GM18861 (cell line): ENCODE results near the gene ERGIC3.
A peak's percentile ranks its signal among the peaks of the same experiment; 100 is the strongest.

ENCODE experiments used
- ATAC-seq: cut with Tn5 transposase; IDR thresholded peaks from one replicate; pipeline ENCODE4 v1.9.1; 2021; ENCODE audit not compliant: unreplicated experiment

The ERGIC3 gene

DNA sequence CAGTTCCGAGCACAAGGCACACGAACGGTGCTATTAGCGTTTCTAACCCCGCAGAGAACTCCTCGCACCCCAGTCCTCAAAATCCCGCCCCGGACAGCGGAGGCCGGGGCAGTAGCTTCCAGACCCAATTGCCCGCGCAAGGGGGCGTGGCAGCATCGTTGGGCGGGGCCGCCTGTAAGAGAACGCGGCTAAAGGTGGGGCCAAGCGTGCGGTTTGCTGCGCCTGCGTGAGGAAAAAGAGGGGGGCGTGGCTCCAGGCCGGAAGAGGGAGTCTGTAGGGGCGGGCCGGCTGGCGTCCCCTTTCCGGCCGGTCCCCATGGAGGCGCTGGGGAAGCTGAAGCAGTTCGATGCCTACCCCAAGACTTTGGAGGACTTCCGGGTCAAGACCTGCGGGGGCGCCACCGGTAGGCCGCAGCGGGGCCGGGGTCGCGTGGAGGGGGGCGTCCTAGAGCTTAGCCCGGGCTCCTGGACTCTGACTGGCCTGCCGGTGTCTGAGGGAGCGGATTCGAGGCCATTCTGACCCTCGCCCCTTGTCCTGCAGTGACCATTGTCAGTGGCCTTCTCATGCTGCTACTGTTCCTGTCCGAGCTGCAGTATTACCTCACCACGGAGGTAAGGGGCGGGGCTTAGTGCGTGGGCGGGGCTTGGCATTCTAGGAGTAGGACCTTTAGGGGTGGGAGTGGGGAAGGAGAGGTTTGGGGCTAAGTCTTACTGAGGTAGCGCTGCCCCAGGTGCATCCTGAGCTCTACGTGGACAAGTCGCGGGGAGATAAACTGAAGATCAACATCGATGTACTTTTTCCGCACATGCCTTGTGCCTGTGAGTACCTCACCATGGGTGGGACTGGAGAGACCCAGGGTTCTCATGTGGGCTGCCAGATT, at the start of gene ERGIC3:
TSS of gene ERGIC3 (plus strand) at position 296 of the 880 bp plus-strand sequence. CDS start at position 316, 20 bp downstream.
- peak; percentile 67 for ATAC-seq

DNA sequence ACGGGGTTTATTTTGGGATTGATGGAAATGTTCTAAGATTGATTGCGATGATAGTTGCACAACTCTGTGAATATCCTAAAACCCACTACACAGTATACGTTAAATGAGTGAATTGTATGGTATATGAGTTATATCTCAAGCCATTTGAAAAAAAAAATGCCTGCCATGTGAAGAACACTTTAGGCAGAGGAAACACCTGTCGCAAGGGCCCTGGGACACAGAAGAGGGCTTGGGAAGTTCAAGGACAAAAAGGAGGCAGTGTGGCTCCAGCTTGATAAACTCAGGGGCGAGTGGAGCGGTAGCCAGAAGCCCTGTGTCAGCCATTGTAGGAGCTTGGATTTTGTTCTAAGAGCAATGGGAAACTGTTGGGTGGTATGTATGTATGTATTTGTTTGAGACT, 49.5 kb upstream of the ERGIC3 start:
- no peak for ATAC-seq

DNA sequence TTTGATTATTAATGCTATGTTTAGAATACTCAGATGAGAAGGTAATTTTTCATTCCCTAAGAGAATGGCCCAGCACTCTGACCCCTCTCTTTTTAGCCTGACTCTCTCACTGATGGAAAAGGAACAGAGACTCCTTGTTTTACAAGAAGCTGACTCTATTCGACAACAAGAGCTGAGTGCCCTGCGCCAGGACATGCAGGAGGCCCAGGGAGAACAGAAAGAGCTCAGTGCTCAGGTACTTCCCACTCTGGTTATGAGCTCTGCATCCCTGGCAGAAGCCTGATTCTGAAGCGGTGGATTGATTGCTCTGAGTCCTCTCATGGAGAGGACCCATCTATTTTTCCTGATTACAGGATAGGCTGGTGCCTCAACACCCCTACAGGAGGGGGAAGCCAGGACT, 45.4 kb upstream of the ERGIC3 start:
- ATAC-seq = no peak

DNA sequence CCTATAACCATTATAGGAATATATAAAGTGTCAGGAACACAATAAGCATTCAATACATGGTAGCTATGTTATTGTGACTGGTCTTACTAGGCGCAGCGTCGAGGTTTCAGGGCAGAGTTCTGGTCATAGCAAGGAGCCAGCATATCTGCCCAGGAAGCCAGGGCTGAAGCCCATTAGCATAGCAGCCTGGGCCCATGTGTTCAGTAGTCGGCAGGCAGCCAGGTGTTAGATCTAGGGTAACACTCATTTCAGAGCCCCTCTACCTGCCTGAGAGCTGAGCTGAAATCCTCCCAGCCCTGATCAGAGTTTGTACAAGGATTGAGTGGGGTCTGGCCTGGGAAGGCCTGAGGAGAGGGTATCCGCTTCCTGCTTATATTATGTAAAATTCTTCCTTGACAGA, 44.6 kb upstream of the ERGIC3 start:
- no peak for ATAC-seq

DNA sequence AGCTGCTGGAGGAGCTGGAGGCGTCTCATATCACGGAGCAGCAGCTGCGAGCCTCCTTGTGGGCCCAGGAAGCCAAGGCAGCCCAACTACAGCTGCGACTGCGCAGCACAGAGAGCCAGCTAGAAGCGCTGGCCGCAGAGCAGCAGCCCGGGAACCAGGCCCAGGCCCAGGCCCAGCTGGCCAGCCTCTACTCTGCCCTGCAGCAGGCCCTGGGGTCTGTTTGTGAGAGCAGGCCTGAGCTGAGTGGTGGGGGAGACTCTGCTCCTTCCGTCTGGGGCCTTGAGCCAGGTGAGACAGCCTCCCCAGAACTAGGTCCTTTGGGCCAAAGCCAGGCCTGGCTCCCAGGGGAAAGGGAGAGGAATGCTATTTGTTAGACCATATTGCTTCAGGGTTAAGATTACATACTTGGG, 44.1 kb upstream of the ERGIC3 start:
- no peak for ATAC-seq

DNA sequence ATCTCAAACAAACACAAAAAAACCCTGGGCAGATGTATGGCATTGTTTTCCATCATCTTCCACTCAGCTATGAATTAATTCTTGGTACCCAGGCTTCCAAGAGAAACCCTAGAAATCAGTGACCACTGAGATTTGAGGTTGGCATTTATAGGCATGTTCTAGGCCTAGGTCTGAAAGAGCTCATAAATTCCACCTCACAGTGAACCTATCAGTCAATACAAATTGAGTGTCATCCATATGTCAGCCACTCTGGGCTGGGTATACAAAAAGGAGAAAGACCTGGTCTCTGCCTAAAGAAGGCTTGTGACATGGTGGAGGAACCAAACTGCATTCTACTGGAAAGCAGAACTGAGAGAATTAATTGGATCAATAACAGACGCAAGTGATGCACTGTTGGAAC, 42.6 kb upstream of the ERGIC3 start:
- no peak for ATAC-seq

DNA sequence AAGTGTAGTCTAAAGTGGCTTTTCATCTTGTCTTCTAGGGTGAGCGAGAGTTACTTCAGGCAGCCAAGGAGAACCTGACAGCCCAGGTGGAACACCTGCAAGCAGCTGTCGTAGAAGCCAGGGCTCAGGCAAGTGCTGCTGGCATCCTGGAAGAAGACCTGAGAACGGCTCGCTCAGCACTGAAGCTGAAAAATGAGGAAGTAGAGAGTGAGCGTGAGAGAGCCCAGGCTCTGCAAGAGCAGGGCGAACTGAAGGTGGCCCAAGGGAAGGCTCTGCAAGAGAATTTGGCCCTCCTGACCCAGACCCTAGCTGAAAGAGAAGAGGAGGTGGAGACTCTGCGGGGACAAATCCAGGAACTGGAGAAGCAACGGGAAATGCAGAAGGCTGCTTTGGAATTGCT, 39.5 kb upstream of the ERGIC3 start:
- ATAC-seq = no peak

DNA sequence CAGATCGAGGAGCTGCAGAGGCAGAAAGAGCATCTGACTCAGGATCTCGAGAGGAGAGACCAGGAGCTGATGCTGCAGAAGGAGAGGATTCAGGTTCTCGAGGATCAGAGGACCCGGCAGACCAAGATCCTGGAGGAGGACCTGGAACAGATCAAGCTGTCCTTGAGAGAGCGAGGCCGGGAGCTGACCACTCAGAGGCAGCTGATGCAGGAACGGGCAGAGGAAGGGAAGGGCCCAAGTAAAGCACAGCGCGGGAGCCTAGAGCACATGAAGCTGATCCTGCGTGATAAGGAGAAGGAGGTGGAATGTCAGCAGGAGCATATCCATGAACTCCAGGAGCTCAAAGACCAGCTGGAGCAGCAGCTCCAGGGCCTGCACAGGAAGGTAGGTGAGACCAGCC, 38.6 kb upstream of the ERGIC3 start:
- no peak for ATAC-seq

DNA sequence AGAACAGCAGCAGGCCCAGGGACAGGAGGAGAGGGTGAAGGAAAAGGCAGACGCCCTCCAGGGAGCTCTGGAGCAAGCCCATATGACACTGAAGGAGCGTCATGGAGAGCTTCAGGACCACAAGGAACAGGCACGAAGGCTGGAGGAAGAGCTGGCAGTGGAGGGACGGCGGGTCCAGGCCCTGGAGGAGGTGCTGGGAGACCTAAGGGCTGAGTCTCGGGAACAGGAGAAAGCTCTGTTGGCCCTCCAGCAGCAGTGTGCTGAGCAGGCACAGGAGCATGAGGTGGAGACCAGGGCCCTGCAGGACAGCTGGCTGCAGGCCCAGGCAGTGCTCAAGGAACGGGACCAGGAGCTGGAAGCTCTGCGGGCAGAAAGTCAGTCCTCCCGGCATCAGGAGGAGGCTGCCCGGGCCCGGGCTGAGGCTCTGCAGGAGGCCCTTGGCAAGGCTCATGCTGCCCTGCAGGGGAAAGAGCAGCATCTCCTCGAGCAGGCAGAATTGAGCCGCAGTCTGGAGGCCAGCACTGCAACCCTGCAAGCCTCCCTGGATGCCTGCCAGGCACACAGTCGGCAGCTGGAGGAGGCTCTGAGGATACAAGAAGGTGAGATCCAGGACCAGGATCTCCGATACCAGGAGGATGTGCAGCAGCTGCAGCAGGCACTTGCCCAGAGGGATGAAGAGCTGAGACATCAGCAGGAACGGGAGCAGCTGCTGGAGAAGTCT, 37.9 kb upstream of the ERGIC3 start:
- ATAC-seq = no peak

DNA sequence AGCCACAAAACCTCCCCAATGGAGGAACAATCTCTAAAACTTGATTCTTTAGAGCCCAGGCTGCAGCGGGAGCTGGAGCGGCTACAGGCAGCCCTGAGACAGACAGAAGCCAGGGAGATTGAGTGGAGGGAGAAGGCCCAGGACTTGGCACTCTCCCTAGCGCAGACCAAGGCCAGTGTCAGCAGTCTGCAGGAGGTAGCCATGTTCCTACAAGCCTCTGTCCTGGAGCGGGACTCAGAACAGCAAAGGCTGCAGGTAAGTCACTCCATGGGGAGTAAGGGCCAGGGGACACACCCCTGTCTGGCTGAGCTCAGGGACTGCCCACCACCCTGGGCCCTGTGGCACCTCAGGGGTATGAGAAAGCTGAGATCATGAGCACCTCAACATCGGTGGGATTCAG, 37.1 kb upstream of the ERGIC3 start:
- ATAC-seq = no peak

DNA sequence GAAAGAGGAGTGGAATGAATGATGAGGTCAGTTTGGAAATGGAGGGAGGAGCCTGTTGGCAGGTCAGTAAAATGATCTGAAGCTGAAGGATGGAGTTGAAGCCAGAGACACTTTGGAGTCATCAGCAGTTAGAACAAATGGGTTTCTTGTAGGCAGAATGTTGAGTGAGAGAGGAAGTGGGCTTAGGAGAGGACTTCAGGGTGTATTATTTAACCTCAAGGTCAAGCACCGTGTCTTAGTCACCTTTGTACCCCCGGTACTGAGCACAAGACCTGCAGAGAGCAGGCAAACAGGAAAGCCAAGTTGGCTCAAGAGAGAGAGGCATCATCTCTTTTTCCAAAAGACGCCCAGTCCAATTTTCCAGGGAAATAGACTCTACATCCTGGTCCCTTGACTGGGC, 35.7 kb upstream of the ERGIC3 start:
- ATAC-seq = no peak

DNA sequence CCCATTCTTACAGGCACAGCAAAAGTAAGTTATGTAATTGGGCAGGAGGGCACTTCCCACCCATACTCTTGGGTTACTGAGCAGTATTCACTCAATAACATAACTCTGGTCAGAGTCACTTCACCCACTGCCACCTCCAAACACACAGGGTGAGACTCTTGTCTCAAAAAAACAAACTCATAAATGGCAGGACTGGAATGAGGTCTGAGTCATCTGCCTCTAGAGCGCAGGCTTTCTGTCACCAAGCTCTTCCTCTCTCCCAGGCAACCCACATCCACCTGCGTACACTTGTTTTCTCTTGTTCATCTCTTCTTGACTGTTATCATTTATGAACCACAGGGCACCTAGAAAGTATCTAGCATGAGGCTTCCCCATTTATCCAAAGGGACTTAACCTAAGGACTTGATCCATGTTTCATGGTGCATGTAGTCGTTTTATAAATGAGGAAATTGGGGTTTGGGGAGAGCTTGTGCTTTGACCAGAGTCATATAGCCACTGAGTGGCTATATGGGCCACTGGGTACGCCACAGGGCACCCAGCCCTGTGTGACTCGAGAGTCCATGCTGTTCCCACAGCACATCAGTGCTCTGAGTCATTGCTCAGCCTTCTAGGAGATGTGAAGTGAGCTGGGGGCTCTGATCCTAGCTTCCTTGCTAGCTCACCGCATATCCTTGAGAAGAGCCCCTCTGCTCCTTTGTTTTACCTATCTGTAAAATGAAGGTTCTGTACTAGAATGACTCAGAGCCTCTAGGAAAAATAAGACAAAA, 34.8 kb upstream of the ERGIC3 start:
- ATAC-seq = no peak

DNA sequence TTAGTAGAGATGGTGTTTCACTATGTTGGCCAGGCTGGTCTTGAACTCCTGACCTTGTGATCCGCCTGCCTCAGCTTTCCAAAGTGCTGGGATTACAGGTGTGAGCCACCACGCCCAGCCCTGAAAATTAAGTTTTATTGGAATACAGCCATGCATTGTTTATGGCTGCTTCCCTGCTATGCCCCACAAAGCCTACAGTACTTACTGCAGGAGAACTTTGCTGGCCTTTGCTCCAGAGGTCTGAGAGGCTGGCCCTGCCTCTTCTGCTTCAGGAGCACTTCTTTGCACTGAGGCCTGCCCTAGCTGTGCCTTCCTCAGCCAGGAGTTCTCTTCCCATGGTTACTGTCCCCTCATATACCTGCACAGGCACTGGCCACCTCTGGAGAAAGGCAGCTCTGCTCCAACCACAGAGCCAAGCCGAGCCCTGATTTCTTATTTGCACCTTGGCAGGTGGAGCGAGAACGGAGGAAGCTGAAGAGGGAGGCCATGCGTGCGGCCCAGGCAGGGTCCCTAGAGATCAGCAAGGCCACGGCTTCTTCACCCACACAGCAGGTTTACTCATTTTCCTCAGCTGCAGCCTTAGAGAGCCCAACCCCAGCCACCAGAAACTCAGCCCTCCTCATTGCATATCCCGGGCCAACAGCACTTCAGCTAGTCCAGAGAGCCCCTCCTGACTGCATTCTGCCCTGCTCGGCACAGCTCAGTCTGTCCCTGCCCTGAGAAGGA, 33.2 kb upstream of the ERGIC3 start:
- no peak for ATAC-seq

DNA sequence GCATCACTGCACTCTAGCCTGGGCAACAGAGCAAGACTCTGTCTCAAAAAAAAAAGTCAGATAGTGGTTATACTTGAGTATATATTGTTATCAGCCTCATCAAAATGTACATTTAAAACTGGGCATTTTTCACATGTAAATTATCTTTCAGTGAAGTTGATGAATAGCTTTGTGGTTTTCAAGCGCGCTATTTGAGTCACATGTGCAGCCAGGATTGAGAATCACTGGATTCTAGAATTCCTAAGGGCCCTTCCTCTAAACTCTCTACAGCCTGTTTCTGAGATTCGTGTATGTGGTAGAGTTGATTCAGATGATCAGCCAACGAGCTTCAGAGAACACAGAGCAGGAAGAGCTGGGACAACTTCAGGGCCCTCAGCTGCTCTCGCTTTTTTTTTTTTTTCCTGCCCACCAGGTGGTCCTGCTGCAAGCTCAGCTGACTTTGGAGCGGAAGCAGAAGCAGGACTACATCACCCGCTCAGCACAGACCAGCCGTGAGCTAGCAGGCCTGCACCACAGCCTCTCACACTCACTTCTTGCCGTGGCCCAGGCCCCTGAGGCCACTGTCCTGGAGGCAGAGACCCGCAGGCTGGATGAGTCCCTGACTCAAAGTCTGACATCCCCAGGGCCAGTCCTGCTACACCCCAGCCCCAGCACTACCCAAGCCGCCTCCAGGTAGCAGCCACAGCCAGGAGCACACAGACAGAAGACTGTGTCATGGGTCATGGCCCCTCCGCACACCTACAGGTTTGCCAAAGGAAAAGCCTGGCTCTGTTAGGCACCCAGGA, 30.7 kb upstream of the ERGIC3 start:
- ATAC-seq = no peak

DNA sequence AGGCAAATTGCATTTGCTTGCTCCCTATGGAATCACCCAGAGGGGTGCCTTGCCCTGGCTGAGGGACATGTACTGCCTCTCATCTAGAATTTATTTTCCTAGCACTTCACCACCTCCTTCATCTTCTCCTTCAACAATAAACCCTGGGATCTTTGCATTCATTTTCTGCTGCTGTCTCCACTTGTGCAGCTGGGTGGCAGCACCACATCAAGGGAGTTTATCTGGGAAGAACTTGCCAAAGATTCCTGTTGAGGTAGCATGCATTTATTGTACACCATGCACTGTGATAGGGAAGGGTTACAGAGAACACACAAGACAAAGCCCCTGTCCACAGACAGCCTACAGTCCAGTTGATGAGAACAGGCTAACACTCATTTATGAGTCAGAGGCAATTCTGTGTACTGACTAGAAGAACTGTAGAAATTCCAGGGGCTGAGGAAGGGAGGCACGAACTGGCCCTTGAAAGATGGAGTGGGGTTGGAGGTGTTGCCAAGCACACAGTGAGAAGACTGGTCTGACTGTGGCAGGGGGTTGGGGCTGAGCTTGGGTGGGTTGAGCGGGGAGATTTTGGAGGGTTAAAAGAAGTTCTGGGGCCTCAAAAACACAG, 30.0 kb upstream of the ERGIC3 start:
- ATAC-seq = no peak

DNA sequence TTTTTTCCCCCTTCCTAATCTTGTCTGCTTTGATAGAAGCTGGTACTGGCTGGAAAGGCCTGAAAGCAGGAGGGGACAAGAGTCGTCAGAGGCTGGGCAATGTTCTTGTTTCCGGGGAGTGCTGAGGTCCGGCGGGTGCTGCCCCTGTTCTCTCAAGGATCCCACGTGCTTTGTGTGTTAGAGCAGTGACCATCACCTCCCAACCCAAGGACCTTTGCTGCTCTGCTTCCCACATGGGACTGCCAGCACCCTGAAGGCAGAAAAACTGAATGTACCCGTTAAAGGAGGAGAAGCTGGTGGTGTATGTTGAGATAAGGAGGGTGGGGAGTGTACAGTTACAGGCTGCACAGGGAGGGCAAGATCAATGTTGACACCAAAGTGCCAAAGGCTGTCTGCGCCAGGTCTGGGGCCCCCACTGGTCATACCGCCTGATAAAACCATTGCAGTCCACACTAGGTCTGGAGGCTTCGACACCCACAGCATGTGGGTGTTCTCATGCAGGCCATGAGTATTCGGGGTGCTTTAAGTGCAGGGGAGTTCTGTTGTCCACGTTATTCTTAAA, 27.4 kb upstream of the ERGIC3 start:
- ATAC-seq = no peak

DNA sequence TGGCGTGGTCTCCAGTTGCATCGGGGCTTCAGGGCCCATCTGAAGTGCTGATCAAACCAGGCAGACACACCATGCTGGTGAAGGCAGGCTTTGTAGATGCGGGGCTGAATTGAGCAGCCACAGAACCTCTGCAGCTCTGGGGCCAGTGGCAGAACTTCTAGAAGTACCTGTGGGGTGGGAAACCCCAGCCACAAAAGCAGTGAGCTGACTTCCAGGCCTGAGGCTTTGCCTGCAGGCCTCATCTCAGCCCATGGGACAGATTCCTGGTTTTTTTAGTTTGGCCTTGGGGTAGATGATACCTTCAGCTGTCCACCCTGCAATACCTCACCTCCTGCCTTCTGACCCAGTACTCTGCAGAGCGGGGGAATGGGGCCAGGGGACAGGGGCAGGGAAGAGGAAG, 26.5 kb upstream of the ERGIC3 start:
- no peak for ATAC-seq

DNA sequence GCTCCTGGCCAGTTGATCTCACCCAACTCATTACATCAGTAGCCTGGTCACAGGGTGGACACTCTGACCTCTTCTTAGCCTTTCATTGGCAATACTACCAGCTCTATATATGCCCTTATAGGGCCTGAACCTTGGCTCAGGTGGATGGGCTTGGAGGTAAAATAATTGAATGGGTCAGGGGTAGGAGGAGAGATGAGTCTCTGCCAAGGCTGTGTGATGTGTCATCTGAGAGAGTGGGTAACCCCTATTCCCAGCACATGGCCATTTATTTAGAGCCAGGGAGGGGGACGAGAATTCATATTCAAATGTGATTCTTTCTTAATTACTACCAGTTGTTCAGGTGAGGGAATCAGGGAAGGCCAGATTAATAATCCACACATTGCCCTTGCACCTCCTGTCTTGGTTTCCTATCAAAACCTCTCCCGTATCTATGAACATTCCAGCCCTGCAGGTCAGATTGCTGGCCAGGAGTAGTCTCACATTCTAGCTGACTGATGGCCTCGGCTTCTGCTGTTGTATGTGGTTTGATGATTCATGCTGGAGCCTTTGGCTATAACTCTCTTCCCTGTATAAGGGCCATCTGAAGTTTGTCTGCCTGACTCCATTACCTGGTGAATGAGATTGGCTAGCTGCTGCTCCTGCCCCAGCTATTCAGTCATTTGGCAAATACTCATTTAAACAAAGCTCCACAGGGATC, 25.8 kb upstream of the ERGIC3 start:
- no peak for ATAC-seq

DNA sequence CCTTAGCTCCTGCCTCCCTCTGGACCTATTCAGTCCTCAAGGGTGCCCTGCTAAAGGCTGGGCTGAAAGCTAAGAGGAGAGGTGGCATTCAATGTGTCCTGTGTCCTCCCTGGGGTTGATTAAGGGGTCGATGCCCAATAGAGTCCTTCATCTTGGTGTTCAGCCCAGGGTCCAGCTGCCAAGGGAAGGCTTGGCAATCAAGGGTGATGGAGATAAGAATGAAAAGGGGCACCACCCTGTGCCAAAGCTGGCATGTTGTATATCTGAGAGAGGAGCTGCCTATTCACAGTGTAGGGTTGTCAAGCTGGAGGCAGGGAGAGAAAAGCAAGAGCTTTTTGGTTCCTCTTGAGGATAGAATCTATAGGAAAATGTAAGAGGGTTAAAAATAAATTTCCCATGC, 24.8 kb upstream of the ERGIC3 start:
- ATAC-seq = no peak
